ENCODE results near the gene THPO. TPM values are rescaled to one million over a fixed set of nuclear protein-coding genes. Genes with fewer than 3 reads are reported as not detected.

Gene THPO
- total and polyA plus RNA-seq, 2 experiments from 2014 or later = 0.14 to 1.9 TPM

- Histone ChIP-seq H3K79me2 (replicated peaks; ENCODE audit: insufficient read depth) (no peaks in the 10 kb centered on the region), H3K27ac (ENCODE audit: low read depth) (no peak overlapping the region), H2AFZ (no peak overlapping the region), H3K27me3 (ENCODE audit: insufficient read depth) (no peaks in the 10 kb centered on the region), H3F3A (replicated peaks; ENCODE audit: low read depth) (no peaks in the 10 kb centered on the region), H3K9me2 (ENCODE audit: insufficient read depth) (no peaks in the 10 kb centered on the region), H3K4me1 (ENCODE audit: insufficient read depth) (peaks cover 7% of the 10 kb centered on the region; the same call in 1 of the 2 replicates), H3K4me2 (no peak overlapping the region), H3K4me3 (no peak overlapping the region), H3K36me3 (ENCODE audit: insufficient read depth) (no peaks in the 10 kb centered on the region), H4K20me1 (replicated peaks; ENCODE audit: insufficient read depth) (peaks cover 7% of the 10 kb centered on the region; the same call in 1 of the 2 replicates)
- no peak overlapping the region for H3K27ac Mint-ChIP-seq
- H3K4me3 Mint-ChIP-seq = no peak overlapping the region
- ATAC-seq (no peak), DNase-seq (ENCODE audit: low spot score) (no peak)
- H3K36me3 Mint-ChIP-seq (ENCODE audit: low read depth) = peaks cover 19% of the 10 kb centered on the region
- TF ChIP-seq EZH2phosphoT487 (IDR thresholded peaks at IDR 0.05; ENCODE audit: unreplicated experiment) (no peak), NANOG (IDR thresholded peaks at IDR 0.05; ENCODE audit: borderline replicate concordance) (no peak), ZNF331 (CRISPR knock-in tag; IDR thresholded peaks at IDR 0.05; ENCODE audit: low read depth) (no peak), ETS1 (IDR thresholded peaks at IDR 0.05) (no peak), CREB1 (CRISPR knock-in tag; IDR thresholded peaks at IDR 0.05; ENCODE audit: low read depth) (no peak), POLR2AphosphoS5 (IDR thresholded peaks at IDR 0.05; ENCODE audit: low read depth) (no peak), JUNB (IDR thresholded peaks at IDR 0.05; ENCODE audit: unreplicated experiment) (no peak), EZH2 (IDR thresholded peaks at IDR 0.05; ENCODE audit: low read depth, unreplicated experiment) (no peak), STAT1 (IDR thresholded peaks at IDR 0.05; ENCODE audit: unreplicated experiment) (no peak), REST (IDR thresholded peaks at IDR 0.05; ENCODE audit: unreplicated experiment) (no peak), ZNF114 (CRISPR knock-in tag; IDR thresholded peaks at IDR 0.05) (no peak)
- TF ChIP-seq, protein P1, sequence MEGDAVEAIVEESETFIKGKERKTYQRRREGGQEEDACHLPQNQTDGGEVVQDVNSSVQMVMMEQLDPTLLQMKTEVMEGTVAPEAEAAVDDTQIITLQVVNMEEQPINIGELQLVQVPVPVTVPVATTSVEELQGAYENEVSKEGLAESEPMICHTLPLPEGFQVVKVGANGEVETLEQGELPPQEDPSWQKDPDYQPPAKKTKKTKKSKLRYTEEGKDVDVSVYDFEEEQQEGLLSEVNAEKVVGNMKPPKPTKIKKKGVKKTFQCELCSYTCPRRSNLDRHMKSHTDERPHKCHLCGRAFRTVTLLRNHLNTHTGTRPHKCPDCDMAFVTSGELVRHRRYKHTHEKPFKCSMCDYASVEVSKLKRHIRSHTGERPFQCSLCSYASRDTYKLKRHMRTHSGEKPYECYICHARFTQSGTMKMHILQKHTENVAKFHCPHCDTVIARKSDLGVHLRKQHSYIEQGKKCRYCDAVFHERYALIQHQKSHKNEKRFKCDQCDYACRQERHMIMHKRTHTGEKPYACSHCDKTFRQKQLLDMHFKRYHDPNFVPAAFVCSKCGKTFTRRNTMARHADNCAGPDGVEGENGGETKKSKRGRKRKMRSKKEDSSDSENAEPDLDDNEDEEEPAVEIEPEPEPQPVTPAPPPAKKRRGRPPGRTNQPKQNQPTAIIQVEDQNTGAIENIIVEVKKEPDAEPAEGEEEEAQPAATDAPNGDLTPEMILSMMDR (conservative IDR thresholded peaks at IDR 0.05; ENCODE audit: low read depth in 2 of 2) = no peak
- TF ChIP-seq, protein P2, sequence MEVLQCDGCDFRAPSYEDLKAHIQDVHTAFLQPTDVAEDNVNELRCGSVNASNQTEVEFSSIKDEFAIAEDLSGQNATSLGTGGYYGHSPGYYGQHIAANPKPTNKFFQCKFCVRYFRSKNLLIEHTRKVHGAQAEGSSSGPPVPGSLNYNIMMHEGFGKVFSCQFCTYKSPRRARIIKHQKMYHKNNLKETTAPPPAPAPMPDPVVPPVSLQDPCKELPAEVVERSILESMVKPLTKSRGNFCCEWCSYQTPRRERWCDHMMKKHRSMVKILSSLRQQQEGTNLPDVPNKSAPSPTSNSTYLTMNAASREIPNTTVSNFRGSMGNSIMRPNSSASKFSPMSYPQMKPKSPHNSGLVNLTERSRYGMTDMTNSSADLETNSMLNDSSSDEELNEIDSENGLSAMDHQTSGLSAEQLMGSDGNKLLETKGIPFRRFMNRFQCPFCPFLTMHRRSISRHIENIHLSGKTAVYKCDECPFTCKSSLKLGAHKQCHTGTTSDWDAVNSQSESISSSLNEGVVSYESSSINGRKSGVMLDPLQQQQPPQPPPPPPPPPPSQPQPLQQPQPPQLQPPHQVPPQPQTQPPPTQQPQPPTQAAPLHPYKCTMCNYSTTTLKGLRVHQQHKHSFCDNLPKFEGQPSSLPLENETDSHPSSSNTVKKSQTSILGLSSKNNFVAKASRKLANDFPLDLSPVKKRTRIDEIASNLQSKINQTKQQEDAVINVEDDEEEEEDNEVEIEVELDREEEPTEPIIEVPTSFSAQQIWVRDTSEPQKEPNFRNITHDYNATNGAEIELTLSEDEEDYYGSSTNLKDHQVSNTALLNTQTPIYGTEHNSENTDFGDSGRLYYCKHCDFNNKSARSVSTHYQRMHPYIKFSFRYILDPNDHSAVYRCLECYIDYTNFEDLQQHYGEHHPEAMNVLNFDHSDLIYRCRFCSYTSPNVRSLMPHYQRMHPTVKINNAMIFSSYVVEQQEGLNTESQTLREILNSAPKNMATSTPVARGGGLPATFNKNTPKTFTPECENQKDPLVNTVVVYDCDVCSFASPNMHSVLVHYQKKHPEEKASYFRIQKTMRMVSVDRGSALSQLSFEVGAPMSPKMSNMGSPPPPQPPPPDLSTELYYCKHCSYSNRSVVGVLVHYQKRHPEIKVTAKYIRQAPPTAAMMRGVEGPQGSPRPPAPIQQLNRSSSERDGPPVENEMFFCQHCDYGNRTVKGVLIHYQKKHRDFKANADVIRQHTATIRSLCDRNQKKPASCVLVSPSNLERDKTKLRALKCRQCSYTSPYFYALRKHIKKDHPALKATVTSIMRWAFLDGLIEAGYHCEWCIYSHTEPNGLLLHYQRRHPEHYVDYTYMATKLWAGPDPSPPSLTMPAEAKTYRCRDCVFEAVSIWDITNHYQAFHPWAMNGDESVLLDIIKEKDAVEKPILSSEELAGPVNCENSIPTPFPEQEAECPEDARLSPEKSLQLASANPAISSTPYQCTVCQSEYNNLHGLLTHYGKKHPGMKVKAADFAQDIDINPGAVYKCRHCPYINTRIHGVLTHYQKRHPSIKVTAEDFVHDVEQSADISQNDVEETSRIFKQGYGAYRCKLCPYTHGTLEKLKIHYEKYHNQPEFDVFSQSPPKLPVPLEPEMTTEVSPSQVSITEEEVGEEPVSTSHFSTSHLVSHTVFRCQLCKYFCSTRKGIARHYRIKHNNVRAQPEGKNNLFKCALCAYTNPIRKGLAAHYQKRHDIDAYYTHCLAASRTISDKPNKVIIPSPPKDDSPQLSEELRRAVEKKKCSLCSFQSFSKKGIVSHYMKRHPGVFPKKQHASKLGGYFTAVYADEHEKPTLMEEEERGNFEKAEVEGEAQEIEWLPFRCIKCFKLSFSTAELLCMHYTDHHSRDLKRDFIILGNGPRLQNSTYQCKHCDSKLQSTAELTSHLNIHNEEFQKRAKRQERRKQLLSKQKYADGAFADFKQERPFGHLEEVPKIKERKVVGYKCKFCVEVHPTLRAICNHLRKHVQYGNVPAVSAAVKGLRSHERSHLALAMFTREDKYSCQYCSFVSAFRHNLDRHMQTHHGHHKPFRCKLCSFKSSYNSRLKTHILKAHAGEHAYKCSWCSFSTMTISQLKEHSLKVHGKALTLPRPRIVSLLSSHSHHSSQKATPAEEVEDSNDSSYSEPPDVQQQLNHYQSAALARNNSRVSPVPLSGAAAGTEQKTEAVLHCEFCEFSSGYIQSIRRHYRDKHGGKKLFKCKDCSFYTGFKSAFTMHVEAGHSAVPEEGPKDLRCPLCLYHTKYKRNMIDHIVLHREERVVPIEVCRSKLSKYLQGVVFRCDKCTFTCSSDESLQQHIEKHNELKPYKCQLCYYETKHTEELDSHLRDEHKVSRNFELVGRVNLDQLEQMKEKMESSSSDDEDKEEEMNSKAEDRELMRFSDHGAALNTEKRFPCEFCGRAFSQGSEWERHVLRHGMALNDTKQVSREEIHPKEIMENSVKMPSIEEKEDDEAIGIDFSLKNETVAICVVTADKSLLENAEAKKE (CRISPR knock-in tag; IDR thresholded peaks at IDR 0.05) = no peak
- H3K9me3 Mint-ChIP-seq = no peaks in the 10 kb centered on the region
- peaks cover 19% of the 10 kb centered on the region for H3K4me1 Mint-ChIP-seq
- H3K27me3 Mint-ChIP-seq (ENCODE audit: insufficient read depth, low read depth, poor library complexity) = peaks cover 8% of the 10 kb centered on the region
Observed at GRCh38 chr3:184346480-184347190, 31.4 kb downstream of the THPO start.
